Testis (tissue), 3 donors: Measurements from ENCODE around the gene VIPR1. TPM values are rescaled to one million over a fixed set of nuclear protein-coding genes. Genes with fewer than 3 reads are reported as not detected.

Experiments used
- DNase-seq: peaks from one replicate; pipeline ENCODE4 v3.0.0-alpha.2; 2019
- H3K27ac ChIP-seq, 2 donors: fragments of 200-600 bp; sonication (generic); one replicate each; pipeline ENCODE4 v1.5.1; 2019
- H3K27me3 ChIP-seq: fragments of 200-600 bp; sonication (generic); one replicate; pipeline ENCODE4 v1.5.1; 2019
- H3K36me3 ChIP-seq: fragments of 200-600 bp; sonication (generic); one replicate; pipeline ENCODE4 v1.5.1; 2017; ENCODE audit warnings: low read depth; ENCODE audit errors: missing control alignments
- H3K4me1 ChIP-seq: fragments of 200-600 bp; sonication (generic); one replicate; pipeline ENCODE4 v1.5.1; 2019
- H3K4me3 ChIP-seq, 2 donors: fragments of 200-600 bp; sonication (generic); one replicate each; pipeline ENCODE4 v1.5.1; 2017 to 2019
- H3K9me3 ChIP-seq: fragments of 200-600 bp; sonication (generic); one replicate; pipeline ENCODE4 v1.5.1; 2017
- CTCF ChIP-seq, 3 experiments: fragments of 450-650 bp in 2 of 3; fragments of 200-600 bp in 1 of 3; sonication (generic) in 1 of 3; IDR thresholded peaks; one replicate each; pipeline ENCODE4 v1.5.1; 2016 to 2019; ENCODE audit warnings: antibody characterized with exemption in 3 of 3, mild to moderate bottlenecking in 2 of 3, moderate library complexity in 1 of 3
- POLR2A ChIP-seq: fragments of 450-650 bp; IDR thresholded peaks from one replicate; pipeline ENCODE4 v1.6.1; 2017; ENCODE audit warnings: antibody characterized with exemption, mild to moderate bottlenecking, moderate library complexity
- WGBS, 2 donors: methylation state at CpG; one replicate each; pipeline ENCODE4 v1.1.5; 2018; 5-methylcytosine and 5-hydroxymethylcytosine counted together
- intact Hi-C: fragments of 100-400 bp; cut with DNase I; formaldehyde crosslinking; loops from one replicate; pipeline ENCODE4 v1.15.1; 2023; ENCODE audit warnings: low total_unique reads
- polyA plus RNA-seq: library from polyadenylated mRNA; stranded (reverse); fragments of 350-450 nt; fragmentation: Illumina TruSeq; extraction: RNeasy Lipid Tissue Mini Kit (QIAGEN cat#74804); gene quantifications from one replicate; pipeline ENCODE4 v1.2.3, GENCODE V29; 2014; ENCODE audit warnings: low read depth, low replicate concordance; ENCODE audit not compliant: insufficient read depth
- total RNA-seq, 2 donors: library from RNA; depleted of rRNA; stranded (reverse); fragments of >200 nt; gene quantifications; one replicate each; pipeline ENCODE4 v1.2.3, GENCODE V29; 2016

Gene VIPR1
- total and polyA plus RNA-seq, 3 donors from 2014 or later: 3.4 to 10.2 (median 4.6) TPM

GRCh38 chr3:42510325-42510724 lies 7.9 kb downstream of the VIPR1 start:
- WGBS, 2 donors: 68 to 70% methylated on average over 4 of the region's 4 CpGs
- H3K9me3 ChIP-seq: no peaks in the 10 kb centered on the region
- H3K27ac ChIP-seq: no peak overlapping the region
- DNase-seq: no peak
- H3K4me1 ChIP-seq: no peaks in the 10 kb centered on the region
- intact Hi-C loops: no loop called here
- TF ChIP-seq CTCF (IDR thresholded peaks at IDR 0.05) (no peak), POLR2A (no peak)
- H3K27me3 ChIP-seq: no peaks in the 10 kb centered on the region
- no peaks in the 10 kb centered on the region for H3K36me3 ChIP-seq
- no peak overlapping the region for H3K4me3 ChIP-seq

GRCh38 chr3:42511201-42511600 lies 8.8 kb downstream of the VIPR1 start:
- H3K9me3 ChIP-seq: no peaks in the 10 kb centered on the region
- H3K27ac ChIP-seq: no peak overlapping the region
- H3K27me3 ChIP-seq: no peaks in the 10 kb centered on the region
- no peak for DNase-seq
- no peaks in the 10 kb centered on the region for H3K4me1 ChIP-seq
- WGBS, 2 donors: 86 to 91% methylated on average over 1 of the region's 1 CpG
- no peak overlapping the region for H3K4me3 ChIP-seq
- TF ChIP-seq CTCF (IDR thresholded peaks at IDR 0.05) (no peak), POLR2A (no peak)
- intact Hi-C loops: no loop called here
- H3K36me3 ChIP-seq: no peaks in the 10 kb centered on the region

GRCh38 chr3:42511736-42512135 lies 9.3 kb downstream of the VIPR1 start:
- Histone ChIP-seq H3K27ac (no peak overlapping the region), H3K27me3 (no peaks in the 10 kb centered on the region), H3K4me3 (no peak overlapping the region), H3K4me1 (no peaks in the 10 kb centered on the region), H3K9me3 (no peaks in the 10 kb centered on the region), H3K36me3 (no peaks in the 10 kb centered on the region)
- TF ChIP-seq CTCF (IDR thresholded peaks at IDR 0.05) (no peak), POLR2A (no peak)
- intact Hi-C loops: no loop called here
- DNase-seq: no peak
- WGBS, 2 donors: 84 to 97% methylated on average over 2 of the region's 2 CpGs

- no peak overlapping the region for H3K27ac ChIP-seq
- no peaks in the 10 kb centered on the region for H3K9me3 ChIP-seq
- intact Hi-C loops: no loop called here
- WGBS, 2 donors: 83 to 88% methylated on average over 1 to 3 of the region's 3 CpGs
- DNase-seq: no peak
- H3K4me3 ChIP-seq: no peak overlapping the region
- no peaks in the 10 kb centered on the region for H3K27me3 ChIP-seq
- no peaks in the 10 kb centered on the region for H3K36me3 ChIP-seq
- TF ChIP-seq POLR2A: no peak
- no peak for TF ChIP-seq CTCF (IDR thresholded peaks at IDR 0.05)
- H3K4me1 ChIP-seq: no peaks in the 10 kb centered on the region
Observed at GRCh38 chr3:42513121-42513520, 10.7 kb downstream of the VIPR1 start.

GRCh38 chr3:42513521-42513920 lies 11.1 kb downstream of the VIPR1 start:
- H3K4me1 ChIP-seq: no peaks in the 10 kb centered on the region
- intact Hi-C loops: no loop called here
- no peak for DNase-seq
- no peak overlapping the region for H3K4me3 ChIP-seq
- no peaks in the 10 kb centered on the region for H3K27me3 ChIP-seq
- H3K27ac ChIP-seq: no peak overlapping the region
- TF ChIP-seq CTCF (IDR thresholded peaks at IDR 0.05) (no peak), POLR2A (no peak)
- no peaks in the 10 kb centered on the region for H3K36me3 ChIP-seq
- 86 to 93% methylated on average over 6 of the region's 6 CpGs for WGBS, 2 donors
- H3K9me3 ChIP-seq: no peaks in the 10 kb centered on the region
